ENCODE results near the gene MRTFB. TPM values are rescaled to one million over a fixed set of nuclear protein-coding genes. Genes with fewer than 3 reads are reported as not detected.

MRTFB gene
- total and polyA plus RNA-seq, 2 experiments from 2014 or later: 13.9 to 22.2 TPM

DNA sequence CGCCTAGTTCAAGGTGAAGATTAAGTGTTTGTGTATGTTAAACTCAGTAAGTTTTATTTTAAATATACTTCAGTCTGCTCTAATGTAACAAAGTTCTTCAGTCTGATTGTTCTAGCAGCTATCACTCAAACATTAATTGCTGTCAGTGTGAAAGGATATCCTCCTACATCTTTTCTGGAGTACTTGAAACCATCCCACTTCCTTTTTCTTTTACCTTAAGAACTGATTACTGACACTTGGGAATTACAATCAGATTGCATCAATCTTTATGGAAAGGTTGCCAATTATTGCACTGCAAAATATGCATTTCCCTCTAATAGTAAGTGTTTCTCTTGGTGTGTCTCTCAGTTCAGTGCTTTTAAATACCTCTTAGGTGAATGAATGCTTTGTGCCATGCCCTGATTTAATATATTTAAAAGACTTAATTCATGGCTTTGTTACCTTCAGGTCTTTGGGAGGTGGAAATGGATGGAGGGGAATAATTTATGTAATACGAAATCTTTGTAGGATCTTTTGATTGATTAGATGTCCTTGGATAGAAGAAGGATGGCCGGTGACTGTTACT lies 16.6 kb downstream of the MRTFB start:
- DNase-seq (ENCODE audit: low spot score) (no peak), ATAC-seq (no peak)
- Histone ChIP-seq H4K20me1 (replicated peaks; ENCODE audit: insufficient read depth) (no peaks in the 10 kb centered on the region), H3K79me2 (replicated peaks; ENCODE audit: insufficient read depth) (peaks cover 88% of the 10 kb centered on the region), H3K4me1 (ENCODE audit: insufficient read depth) (peaks cover 11% of the 10 kb centered on the region; the same call in 1 of the 2 replicates), H3K4me3 (no peak overlapping the region), H3K27ac (ENCODE audit: low read depth) (no peak overlapping the region; the same call in 1 of the 2 replicates), H3K4me2 (no peak overlapping the region), H3K9me2 (ENCODE audit: insufficient read depth) (0 out of 2 replicates have a peak, but pooled peaks cover 3% of the 10 kb centered on the region), H3K27me3 (ENCODE audit: insufficient read depth) (no peaks in the 10 kb centered on the region), H3K36me3 (ENCODE audit: insufficient read depth) (no peaks in the 10 kb centered on the region), H3F3A (replicated peaks; ENCODE audit: low read depth) (no peaks in the 10 kb centered on the region), H2AFZ (no peak overlapping the region)
- TF ChIP-seq, protein P1, sequence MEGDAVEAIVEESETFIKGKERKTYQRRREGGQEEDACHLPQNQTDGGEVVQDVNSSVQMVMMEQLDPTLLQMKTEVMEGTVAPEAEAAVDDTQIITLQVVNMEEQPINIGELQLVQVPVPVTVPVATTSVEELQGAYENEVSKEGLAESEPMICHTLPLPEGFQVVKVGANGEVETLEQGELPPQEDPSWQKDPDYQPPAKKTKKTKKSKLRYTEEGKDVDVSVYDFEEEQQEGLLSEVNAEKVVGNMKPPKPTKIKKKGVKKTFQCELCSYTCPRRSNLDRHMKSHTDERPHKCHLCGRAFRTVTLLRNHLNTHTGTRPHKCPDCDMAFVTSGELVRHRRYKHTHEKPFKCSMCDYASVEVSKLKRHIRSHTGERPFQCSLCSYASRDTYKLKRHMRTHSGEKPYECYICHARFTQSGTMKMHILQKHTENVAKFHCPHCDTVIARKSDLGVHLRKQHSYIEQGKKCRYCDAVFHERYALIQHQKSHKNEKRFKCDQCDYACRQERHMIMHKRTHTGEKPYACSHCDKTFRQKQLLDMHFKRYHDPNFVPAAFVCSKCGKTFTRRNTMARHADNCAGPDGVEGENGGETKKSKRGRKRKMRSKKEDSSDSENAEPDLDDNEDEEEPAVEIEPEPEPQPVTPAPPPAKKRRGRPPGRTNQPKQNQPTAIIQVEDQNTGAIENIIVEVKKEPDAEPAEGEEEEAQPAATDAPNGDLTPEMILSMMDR (conservative IDR thresholded peaks at IDR 0.05; ENCODE audit: low read depth in 2 of 2): no peak
- TF ChIP-seq EZH2phosphoT487 (IDR thresholded peaks at IDR 0.05; ENCODE audit: unreplicated experiment) (no peak), STAT1 (IDR thresholded peaks at IDR 0.05; ENCODE audit: unreplicated experiment) (no peak), NANOG (IDR thresholded peaks at IDR 0.05; ENCODE audit: borderline replicate concordance) (no peak), POLR2AphosphoS5 (IDR thresholded peaks at IDR 0.05; ENCODE audit: low read depth) (no peak), EZH2 (IDR thresholded peaks at IDR 0.05; ENCODE audit: low read depth, unreplicated experiment) (no peak), CREB1 (CRISPR knock-in tag; IDR thresholded peaks at IDR 0.05; ENCODE audit: low read depth) (no peak), ZNF114 (CRISPR knock-in tag; IDR thresholded peaks at IDR 0.05) (no peak)
- TF ChIP-seq, protein P2, sequence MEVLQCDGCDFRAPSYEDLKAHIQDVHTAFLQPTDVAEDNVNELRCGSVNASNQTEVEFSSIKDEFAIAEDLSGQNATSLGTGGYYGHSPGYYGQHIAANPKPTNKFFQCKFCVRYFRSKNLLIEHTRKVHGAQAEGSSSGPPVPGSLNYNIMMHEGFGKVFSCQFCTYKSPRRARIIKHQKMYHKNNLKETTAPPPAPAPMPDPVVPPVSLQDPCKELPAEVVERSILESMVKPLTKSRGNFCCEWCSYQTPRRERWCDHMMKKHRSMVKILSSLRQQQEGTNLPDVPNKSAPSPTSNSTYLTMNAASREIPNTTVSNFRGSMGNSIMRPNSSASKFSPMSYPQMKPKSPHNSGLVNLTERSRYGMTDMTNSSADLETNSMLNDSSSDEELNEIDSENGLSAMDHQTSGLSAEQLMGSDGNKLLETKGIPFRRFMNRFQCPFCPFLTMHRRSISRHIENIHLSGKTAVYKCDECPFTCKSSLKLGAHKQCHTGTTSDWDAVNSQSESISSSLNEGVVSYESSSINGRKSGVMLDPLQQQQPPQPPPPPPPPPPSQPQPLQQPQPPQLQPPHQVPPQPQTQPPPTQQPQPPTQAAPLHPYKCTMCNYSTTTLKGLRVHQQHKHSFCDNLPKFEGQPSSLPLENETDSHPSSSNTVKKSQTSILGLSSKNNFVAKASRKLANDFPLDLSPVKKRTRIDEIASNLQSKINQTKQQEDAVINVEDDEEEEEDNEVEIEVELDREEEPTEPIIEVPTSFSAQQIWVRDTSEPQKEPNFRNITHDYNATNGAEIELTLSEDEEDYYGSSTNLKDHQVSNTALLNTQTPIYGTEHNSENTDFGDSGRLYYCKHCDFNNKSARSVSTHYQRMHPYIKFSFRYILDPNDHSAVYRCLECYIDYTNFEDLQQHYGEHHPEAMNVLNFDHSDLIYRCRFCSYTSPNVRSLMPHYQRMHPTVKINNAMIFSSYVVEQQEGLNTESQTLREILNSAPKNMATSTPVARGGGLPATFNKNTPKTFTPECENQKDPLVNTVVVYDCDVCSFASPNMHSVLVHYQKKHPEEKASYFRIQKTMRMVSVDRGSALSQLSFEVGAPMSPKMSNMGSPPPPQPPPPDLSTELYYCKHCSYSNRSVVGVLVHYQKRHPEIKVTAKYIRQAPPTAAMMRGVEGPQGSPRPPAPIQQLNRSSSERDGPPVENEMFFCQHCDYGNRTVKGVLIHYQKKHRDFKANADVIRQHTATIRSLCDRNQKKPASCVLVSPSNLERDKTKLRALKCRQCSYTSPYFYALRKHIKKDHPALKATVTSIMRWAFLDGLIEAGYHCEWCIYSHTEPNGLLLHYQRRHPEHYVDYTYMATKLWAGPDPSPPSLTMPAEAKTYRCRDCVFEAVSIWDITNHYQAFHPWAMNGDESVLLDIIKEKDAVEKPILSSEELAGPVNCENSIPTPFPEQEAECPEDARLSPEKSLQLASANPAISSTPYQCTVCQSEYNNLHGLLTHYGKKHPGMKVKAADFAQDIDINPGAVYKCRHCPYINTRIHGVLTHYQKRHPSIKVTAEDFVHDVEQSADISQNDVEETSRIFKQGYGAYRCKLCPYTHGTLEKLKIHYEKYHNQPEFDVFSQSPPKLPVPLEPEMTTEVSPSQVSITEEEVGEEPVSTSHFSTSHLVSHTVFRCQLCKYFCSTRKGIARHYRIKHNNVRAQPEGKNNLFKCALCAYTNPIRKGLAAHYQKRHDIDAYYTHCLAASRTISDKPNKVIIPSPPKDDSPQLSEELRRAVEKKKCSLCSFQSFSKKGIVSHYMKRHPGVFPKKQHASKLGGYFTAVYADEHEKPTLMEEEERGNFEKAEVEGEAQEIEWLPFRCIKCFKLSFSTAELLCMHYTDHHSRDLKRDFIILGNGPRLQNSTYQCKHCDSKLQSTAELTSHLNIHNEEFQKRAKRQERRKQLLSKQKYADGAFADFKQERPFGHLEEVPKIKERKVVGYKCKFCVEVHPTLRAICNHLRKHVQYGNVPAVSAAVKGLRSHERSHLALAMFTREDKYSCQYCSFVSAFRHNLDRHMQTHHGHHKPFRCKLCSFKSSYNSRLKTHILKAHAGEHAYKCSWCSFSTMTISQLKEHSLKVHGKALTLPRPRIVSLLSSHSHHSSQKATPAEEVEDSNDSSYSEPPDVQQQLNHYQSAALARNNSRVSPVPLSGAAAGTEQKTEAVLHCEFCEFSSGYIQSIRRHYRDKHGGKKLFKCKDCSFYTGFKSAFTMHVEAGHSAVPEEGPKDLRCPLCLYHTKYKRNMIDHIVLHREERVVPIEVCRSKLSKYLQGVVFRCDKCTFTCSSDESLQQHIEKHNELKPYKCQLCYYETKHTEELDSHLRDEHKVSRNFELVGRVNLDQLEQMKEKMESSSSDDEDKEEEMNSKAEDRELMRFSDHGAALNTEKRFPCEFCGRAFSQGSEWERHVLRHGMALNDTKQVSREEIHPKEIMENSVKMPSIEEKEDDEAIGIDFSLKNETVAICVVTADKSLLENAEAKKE (CRISPR knock-in tag; IDR thresholded peaks at IDR 0.05): no peak
- TF ChIP-seq, protein P3, sequence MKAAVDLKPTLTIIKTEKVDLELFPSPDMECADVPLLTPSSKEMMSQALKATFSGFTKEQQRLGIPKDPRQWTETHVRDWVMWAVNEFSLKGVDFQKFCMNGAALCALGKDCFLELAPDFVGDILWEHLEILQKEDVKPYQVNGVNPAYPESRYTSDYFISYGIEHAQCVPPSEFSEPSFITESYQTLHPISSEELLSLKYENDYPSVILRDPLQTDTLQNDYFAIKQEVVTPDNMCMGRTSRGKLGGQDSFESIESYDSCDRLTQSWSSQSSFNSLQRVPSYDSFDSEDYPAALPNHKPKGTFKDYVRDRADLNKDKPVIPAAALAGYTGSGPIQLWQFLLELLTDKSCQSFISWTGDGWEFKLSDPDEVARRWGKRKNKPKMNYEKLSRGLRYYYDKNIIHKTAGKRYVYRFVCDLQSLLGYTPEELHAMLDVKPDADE (IDR thresholded peaks at IDR 0.05): no peak
- H3K36me3 Mint-ChIP-seq (ENCODE audit: low read depth): no peaks in the 10 kb centered on the region
- no peaks in the 10 kb centered on the region for H3K27me3 Mint-ChIP-seq (ENCODE audit: insufficient read depth, low read depth, poor library complexity)
- no peak overlapping the region for H3K4me3 Mint-ChIP-seq
- no peak overlapping the region for H3K27ac Mint-ChIP-seq
- no peaks in the 10 kb centered on the region for H3K9me3 Mint-ChIP-seq
- peaks cover 11% of the 10 kb centered on the region for H3K4me1 Mint-ChIP-seq
